H9 (cell line): ENCODE measurements around the gene PTCH1. TPM values are rescaled to one million over a fixed set of nuclear protein-coding genes. Genes with fewer than 3 reads are reported as not detected.

ENCODE experiments used
- DNase-seq: peaks from one replicate; pipeline ENCODE4 v3.0.0-alpha.2; 2017
- H2AFZ ChIP-seq: one replicate; pipeline ENCODE4 v1.6.1; 2013; ENCODE audit warnings: mild to moderate bottlenecking, low read length, control low read depth, moderate library complexity
- H2AK5ac ChIP-seq: 2 replicates; pipeline ENCODE4 v1.6.1; 2013; ENCODE audit warnings: low read length, control low read depth, mixed read lengths; ENCODE audit not compliant: insufficient read length
- H2BK120ac ChIP-seq: one replicate; pipeline ENCODE4 v1.6.1; 2013; ENCODE audit warnings: low read depth, mild to moderate bottlenecking, low read length, control low read depth, inconsistent platforms; ENCODE audit not compliant: poor library complexity, severe bottlenecking
- H2BK12ac ChIP-seq: 2 replicates; pipeline ENCODE4 v1.6.1; 2013; ENCODE audit warnings: low read length, control low read depth, mixed read lengths, low read depth; ENCODE audit not compliant: insufficient read length
- H2BK15ac ChIP-seq: 2 replicates; pipeline ENCODE4 v1.6.1; 2013; ENCODE audit warnings: low read depth, low read length, control low read depth
- H2BK20ac ChIP-seq: one replicate; pipeline ENCODE4 v1.6.1; 2013; ENCODE audit warnings: low read depth, mild to moderate bottlenecking, low read length, control low read depth, inconsistent platforms; ENCODE audit not compliant: poor library complexity, severe bottlenecking
- H2BK5ac ChIP-seq: 2 replicates; pipeline ENCODE4 v1.6.1; 2013; ENCODE audit warnings: low read length, control low read depth, mixed read lengths; ENCODE audit not compliant: insufficient read length
- H3K14ac ChIP-seq: 2 replicates; pipeline ENCODE4 v1.6.1; 2013; ENCODE audit warnings: low read length, control low read depth; ENCODE audit not compliant: insufficient read depth
- H3K18ac ChIP-seq: 2 replicates; pipeline ENCODE4 v1.6.1; 2013; ENCODE audit warnings: low read depth, mild to moderate bottlenecking, mixed read lengths, low read length, control low read depth; ENCODE audit not compliant: insufficient read length
- H3K23ac ChIP-seq: 2 replicates; pipeline ENCODE4 v1.6.1; 2013; ENCODE audit warnings: low read length, control low read depth, mixed read lengths, low read depth; ENCODE audit not compliant: insufficient read length
- H3K23me2 ChIP-seq: 2 replicates; pipeline ENCODE4 v1.6.1; 2013; ENCODE audit warnings: low read depth, mild to moderate bottlenecking, mixed read lengths, low read length, control low read depth; ENCODE audit not compliant: insufficient read length, poor library complexity, severe bottlenecking
- H3K27ac ChIP-seq: 2 replicates; pipeline ENCODE4 v1.5.1; 2013; ENCODE audit warnings: low read length, control low read depth, mixed read lengths, low read depth; ENCODE audit not compliant: insufficient read length
- H3K27me3 ChIP-seq: 2 replicates; pipeline ENCODE4 v1.6.1; 2013; ENCODE audit warnings: low read length, control low read depth, inconsistent platforms; ENCODE audit not compliant: insufficient read depth
- H3K4ac ChIP-seq: 2 replicates; pipeline ENCODE4 v1.6.1; 2013; ENCODE audit warnings: low read depth, mild to moderate bottlenecking, control low read depth, inconsistent platforms, low read length, moderate library complexity
- H3K4me1 ChIP-seq: 2 replicates; pipeline ENCODE4 v1.6.1; 2013; ENCODE audit warnings: low read length, control low read depth, inconsistent platforms; ENCODE audit not compliant: insufficient read depth
- H3K4me2 ChIP-seq: 2 replicates; pipeline ENCODE4 v1.6.1; 2013; ENCODE audit warnings: low read length, control low read depth, mixed read lengths; ENCODE audit not compliant: insufficient read length, insufficient read depth
- H3K56ac ChIP-seq: 2 replicates; pipeline ENCODE4 v1.6.1; 2013; ENCODE audit warnings: low read depth, mild to moderate bottlenecking, mixed read lengths, low read length, control low read depth; ENCODE audit not compliant: insufficient read length
- H3K79me1 ChIP-seq: 2 replicates; pipeline ENCODE4 v1.6.1; 2013; ENCODE audit warnings: low read depth, mild to moderate bottlenecking, moderate library complexity, low read length, control low read depth, inconsistent platforms; ENCODE audit not compliant: insufficient read depth, poor library complexity, severe bottlenecking
- H3K79me2 ChIP-seq: 2 replicates; pipeline ENCODE4 v1.6.1; 2013; ENCODE audit warnings: low read length, control low read depth, inconsistent platforms; ENCODE audit not compliant: insufficient read depth
- H3K9ac ChIP-seq: 2 replicates; pipeline ENCODE4 v1.6.1; 2013; ENCODE audit warnings: low read length, control low read depth, mixed read lengths; ENCODE audit not compliant: insufficient read length; ENCODE audit errors: extremely low read depth
- H3K9me3 ChIP-seq: one replicate; pipeline ENCODE4 v1.6.1; 2013; ENCODE audit warnings: low read depth, low read length, inconsistent platforms; ENCODE audit not compliant: control insufficient read depth
- H3T11ph ChIP-seq: one replicate; pipeline ENCODE4 v1.6.1; 2013; ENCODE audit warnings: mild to moderate bottlenecking, low read length, control low read depth, inconsistent platforms
- H4K20me1 ChIP-seq: one replicate; pipeline ENCODE4 v1.6.1; 2013; ENCODE audit not compliant: control insufficient read depth, insufficient read length, insufficient read depth
- H4K5ac ChIP-seq: 2 replicates; pipeline ENCODE4 v1.6.1; 2013; ENCODE audit warnings: low read depth, mild to moderate bottlenecking, mixed read lengths, low read length, control low read depth; ENCODE audit not compliant: insufficient read length
- H4K8ac ChIP-seq: replicated peaks from 2 replicates; pipeline ENCODE4 v1.6.1; 2013; ENCODE audit warnings: low read length, control low read depth, mixed read lengths, low read depth; ENCODE audit not compliant: insufficient read length
- H4K91ac ChIP-seq: 2 replicates; pipeline ENCODE4 v1.6.1; 2013; ENCODE audit warnings: low read depth, mild to moderate bottlenecking, moderate library complexity, mixed read lengths, low read length, control low read depth; ENCODE audit not compliant: insufficient read length
- H3K27ac Mint-ChIP-seq, 3 experiments: 2 replicates in 2 of 3; 3 replicates in 1 of 3; pipeline ENCODE4 v1.8.0; 2020 to 2021; ENCODE audit warnings: mixed read lengths in 3 of 3, mild to moderate bottlenecking in 1 of 3, moderate library complexity in 1 of 3
- H3K27me3 Mint-ChIP-seq: 2 replicates; pipeline ENCODE4 v1.8.0; 2021; ENCODE audit warnings: low read depth, mild to moderate bottlenecking, moderate library complexity, mixed read lengths
- H3K36me3 Mint-ChIP-seq, 3 experiments: 2 replicates in 2 of 3; 3 replicates in 1 of 3; pipeline ENCODE4 v1.8.0; 2020 to 2021; ENCODE audit warnings: low read depth in 3 of 3, mixed read lengths in 3 of 3; ENCODE audit not compliant: insufficient read depth in 1 of 3
- H3K4me1 Mint-ChIP-seq, 2 experiments: 2 replicates each; pipeline ENCODE4 v1.8.0; 2020; ENCODE audit warnings: mixed read lengths in 2 of 2
- H3K4me3 Mint-ChIP-seq, 2 experiments: 2 replicates in 1 of 2; 3 replicates in 1 of 2; pipeline ENCODE4 v1.8.0; 2020 to 2021; ENCODE audit warnings: mild to moderate bottlenecking in 2 of 2, mixed read lengths in 2 of 2, moderate library complexity in 1 of 2
- H3K9me3 Mint-ChIP-seq, 2 experiments: 2 replicates in 1 of 2; 3 replicates in 1 of 2; pipeline ENCODE4 v1.8.0; 2020; ENCODE audit warnings: mild to moderate bottlenecking in 2 of 2, mixed read lengths in 2 of 2, moderate library complexity in 1 of 2
- total RNA-seq: library from RNA; stranded (reverse); gene quantifications from 2 replicates; pipeline ENCODE4 v1.2.1, GENCODE V29; 2021
- TF ChIP-seq, protein P1 (sequence below): fragments of 200-600 bp; sonication (generic); conservative IDR thresholded peaks from 3 replicates; pipeline ENCODE4 v1.8.0; 2021; ENCODE audit warnings: antibody characterized with exemption, mild to moderate bottlenecking

Gene PTCH1
- total RNA-seq, 1 experiment from 2014 or later: 9.1 TPM

DNA sequence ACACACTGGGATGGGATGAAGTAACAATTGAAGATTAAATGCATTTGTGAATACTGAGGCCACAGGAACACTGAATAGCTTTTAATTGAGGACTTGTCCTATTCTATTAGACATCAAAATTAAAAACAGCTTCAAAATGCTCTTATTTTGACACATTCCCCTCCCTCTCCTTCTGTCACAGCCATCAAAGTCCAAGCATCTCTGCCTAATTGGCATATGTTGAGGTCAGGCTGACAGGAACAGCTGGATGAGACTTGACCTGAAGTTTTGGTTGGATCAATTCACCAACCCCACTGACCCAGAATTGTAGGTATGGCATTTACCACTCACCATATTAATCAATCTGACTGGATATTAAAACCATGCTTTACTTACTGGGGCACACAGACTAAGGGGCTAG lies 96.3 kb downstream of the PTCH1 start:
- no peak overlapping the region for H3K4me2 ChIP-seq
- no peak overlapping the region for H3K23ac ChIP-seq
- H3K9ac ChIP-seq: no peak overlapping the region
- H3K56ac ChIP-seq: no peak overlapping the region
- Mint-ChIP-seq H3K4me3 (no peak overlapping the region; a peak in 1 of 5 replicates), H3K36me3 (peaks cover 25 to 32% (median 30%) of the 10 kb centered on the region in 3 experiments), H3K27ac (no peak overlapping the region), H3K4me1 (peaks cover 0 to under 1% of the 10 kb centered on the region in 2 experiments; a peak in 2 of 4 replicates), H3K27me3 (peaks cover 2% of the 10 kb centered on the region; the same call in 1 of the 2 replicates), H3K9me3 (peaks cover 29 to 30% of the 10 kb centered on the region in 2 experiments)
- DNase-seq: no peak
- no peaks in the 10 kb centered on the region for H3K79me2 ChIP-seq
- H3K4ac ChIP-seq: no peak overlapping the region
- H4K20me1 ChIP-seq: no peaks in the 10 kb centered on the region
- H2BK15ac ChIP-seq: no peak overlapping the region
- no peak overlapping the region for H3K18ac ChIP-seq
- no peak overlapping the region for H2AK5ac ChIP-seq
- H3K27ac ChIP-seq: no peak overlapping the region
- no peaks in the 10 kb centered on the region for H3K23me2 ChIP-seq
- TF ChIP-seq, protein P1, sequence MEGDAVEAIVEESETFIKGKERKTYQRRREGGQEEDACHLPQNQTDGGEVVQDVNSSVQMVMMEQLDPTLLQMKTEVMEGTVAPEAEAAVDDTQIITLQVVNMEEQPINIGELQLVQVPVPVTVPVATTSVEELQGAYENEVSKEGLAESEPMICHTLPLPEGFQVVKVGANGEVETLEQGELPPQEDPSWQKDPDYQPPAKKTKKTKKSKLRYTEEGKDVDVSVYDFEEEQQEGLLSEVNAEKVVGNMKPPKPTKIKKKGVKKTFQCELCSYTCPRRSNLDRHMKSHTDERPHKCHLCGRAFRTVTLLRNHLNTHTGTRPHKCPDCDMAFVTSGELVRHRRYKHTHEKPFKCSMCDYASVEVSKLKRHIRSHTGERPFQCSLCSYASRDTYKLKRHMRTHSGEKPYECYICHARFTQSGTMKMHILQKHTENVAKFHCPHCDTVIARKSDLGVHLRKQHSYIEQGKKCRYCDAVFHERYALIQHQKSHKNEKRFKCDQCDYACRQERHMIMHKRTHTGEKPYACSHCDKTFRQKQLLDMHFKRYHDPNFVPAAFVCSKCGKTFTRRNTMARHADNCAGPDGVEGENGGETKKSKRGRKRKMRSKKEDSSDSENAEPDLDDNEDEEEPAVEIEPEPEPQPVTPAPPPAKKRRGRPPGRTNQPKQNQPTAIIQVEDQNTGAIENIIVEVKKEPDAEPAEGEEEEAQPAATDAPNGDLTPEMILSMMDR: no peak
- H4K91ac ChIP-seq: no peak overlapping the region
- H2BK12ac ChIP-seq: no peak overlapping the region
- H4K8ac ChIP-seq: no peak overlapping the region
- H2AFZ ChIP-seq: no peak overlapping the region
- H3T11ph ChIP-seq: no peak overlapping the region
- no peaks in the 10 kb centered on the region for H3K27me3 ChIP-seq
- H2BK5ac ChIP-seq: no peak overlapping the region
- H2BK20ac ChIP-seq: no peak overlapping the region
- H3K4me1 ChIP-seq: no peaks in the 10 kb centered on the region
- no peak overlapping the region for H3K14ac ChIP-seq
- no peak overlapping the region for H4K5ac ChIP-seq
- no peaks in the 10 kb centered on the region for H3K79me1 ChIP-seq
- no peak overlapping the region for H2BK120ac ChIP-seq
- H3K9me3 ChIP-seq: no peaks in the 10 kb centered on the region
